SK-N-SH treated with all-trans-retinoic acid at 6 μM for 48 hours (cell line): ENCODE measurements around the gene SMTNL2.

Experiments
- ARNTL ChIP-seq: fragments of 450-650 bp; formaldehyde crosslinking; IDR thresholded peaks from 2 replicates; pipeline ENCODE4 v1.5.0; 2020; ENCODE audit warnings: low read depth, mild to moderate bottlenecking, moderate library complexity, borderline replicate concordance
- BACH2 ChIP-seq: fragments of 250-450 bp; sonication (Bioruptor Pico); IDR thresholded peaks from 2 replicates; pipeline ENCODE4 v1.9.0; 2021; ENCODE audit warnings: mild to moderate bottlenecking, borderline replicate concordance
- ISL1 ChIP-seq: fragments of 250-450 bp; sonication (Bioruptor Pico); IDR thresholded peaks from 2 replicates; pipeline ENCODE4 v2.1.2; 2022; ENCODE audit warnings: mild to moderate bottlenecking, moderate library complexity
- PPARA ChIP-seq: fragments of 250-450 bp; sonication (Bioruptor Pico); IDR thresholded peaks from 2 replicates; pipeline ENCODE4 v1.5.0; 2020; ENCODE audit warnings: mild to moderate bottlenecking, borderline replicate concordance
- RARB ChIP-seq: fragments of 250-450 bp; sonication (Bioruptor Pico); IDR thresholded peaks from 2 replicates; pipeline ENCODE4 v1.8.0; 2021; ENCODE audit warnings: mild to moderate bottlenecking, moderate library complexity
- SNAI2 ChIP-seq: fragments of 250-450 bp; sonication (Bioruptor Pico); IDR thresholded peaks from 2 replicates; pipeline ENCODE4 v1.5.0; 2020; ENCODE audit warnings: mild to moderate bottlenecking, moderate library complexity
- TOX ChIP-seq: fragments of 250-450 bp; sonication (Bioruptor Pico); IDR thresholded peaks from 2 replicates; pipeline ENCODE4 v1.8.0; 2021; ENCODE audit warnings: mild to moderate bottlenecking, moderate library complexity, borderline replicate concordance
- ZC3H10 ChIP-seq: fragments of 250-450 bp; sonication (Bioruptor Pico); IDR thresholded peaks from 2 replicates; pipeline ENCODE4 v1.5.1; 2021; ENCODE audit warnings: mild to moderate bottlenecking, moderate library complexity
- ZFP3 ChIP-seq: fragments of 250-450 bp; sonication (Bioruptor Pico); IDR thresholded peaks from 2 replicates; pipeline ENCODE4 v1.5.0; 2020; ENCODE audit warnings: mild to moderate bottlenecking, moderate library complexity
- TF ChIP-seq, protein P1 (sequence below): fragments of 250-450 bp; sonication (Bioruptor Pico); IDR thresholded peaks from 2 replicates; pipeline ENCODE4 v1.8.0; 2020; ENCODE audit warnings: mild to moderate bottlenecking, moderate library complexity, borderline replicate concordance
- TF ChIP-seq, protein P2 (sequence below): fragments of 250-450 bp; sonication (Bioruptor Pico); IDR thresholded peaks from 2 replicates; pipeline ENCODE4 v1.5.1; 2020; ENCODE audit warnings: low read depth, mild to moderate bottlenecking, moderate library complexity

DNA sequence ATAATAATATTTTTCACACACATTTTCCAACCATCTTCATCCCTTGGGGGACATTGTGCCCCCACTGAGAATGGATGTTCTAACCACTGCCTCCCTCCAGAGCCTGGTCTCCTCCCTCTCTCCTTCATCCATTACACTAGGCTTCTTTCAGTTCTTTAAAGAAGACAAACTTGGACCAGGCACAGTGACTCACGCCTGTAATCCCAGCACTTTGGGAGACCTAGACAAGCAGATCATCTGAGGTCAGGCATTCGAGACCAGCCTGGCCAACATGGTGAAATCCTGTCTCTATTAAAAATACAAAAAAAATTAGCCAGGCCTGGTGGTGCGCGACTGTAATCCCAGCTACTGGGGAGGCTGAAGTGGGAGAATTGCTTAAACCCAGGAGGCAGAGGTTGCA lies 50.6 kb downstream of the SMTNL2 start:
- TF ChIP-seq BACH2 (no peak), ZFP3 (no peak), RARB (CRISPR knock-in tag) (no peak), PPARA (CRISPR knock-in tag) (no peak), TOX (CRISPR knock-in tag) (no peak), ARNTL (CRISPR knock-in tag) (no peak), ISL1 (CRISPR knock-in tag) (no peak), SNAI2 (CRISPR knock-in tag) (no peak), ZC3H10 (CRISPR knock-in tag) (no peak)
- TF ChIP-seq, protein P1, sequence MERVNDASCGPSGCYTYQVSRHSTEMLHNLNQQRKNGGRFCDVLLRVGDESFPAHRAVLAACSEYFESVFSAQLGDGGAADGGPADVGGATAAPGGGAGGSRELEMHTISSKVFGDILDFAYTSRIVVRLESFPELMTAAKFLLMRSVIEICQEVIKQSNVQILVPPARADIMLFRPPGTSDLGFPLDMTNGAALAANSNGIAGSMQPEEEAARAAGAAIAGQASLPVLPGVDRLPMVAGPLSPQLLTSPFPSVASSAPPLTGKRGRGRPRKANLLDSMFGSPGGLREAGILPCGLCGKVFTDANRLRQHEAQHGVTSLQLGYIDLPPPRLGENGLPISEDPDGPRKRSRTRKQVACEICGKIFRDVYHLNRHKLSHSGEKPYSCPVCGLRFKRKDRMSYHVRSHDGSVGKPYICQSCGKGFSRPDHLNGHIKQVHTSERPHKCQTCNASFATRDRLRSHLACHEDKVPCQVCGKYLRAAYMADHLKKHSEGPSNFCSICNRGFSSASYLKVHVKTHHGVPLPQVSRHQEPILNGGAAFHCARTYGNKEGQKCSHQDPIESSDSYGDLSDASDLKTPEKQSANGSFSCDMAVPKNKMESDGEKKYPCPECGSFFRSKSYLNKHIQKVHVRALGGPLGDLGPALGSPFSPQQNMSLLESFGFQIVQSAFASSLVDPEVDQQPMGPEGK (CRISPR knock-in tag) = no peak
- TF ChIP-seq, protein P2, sequence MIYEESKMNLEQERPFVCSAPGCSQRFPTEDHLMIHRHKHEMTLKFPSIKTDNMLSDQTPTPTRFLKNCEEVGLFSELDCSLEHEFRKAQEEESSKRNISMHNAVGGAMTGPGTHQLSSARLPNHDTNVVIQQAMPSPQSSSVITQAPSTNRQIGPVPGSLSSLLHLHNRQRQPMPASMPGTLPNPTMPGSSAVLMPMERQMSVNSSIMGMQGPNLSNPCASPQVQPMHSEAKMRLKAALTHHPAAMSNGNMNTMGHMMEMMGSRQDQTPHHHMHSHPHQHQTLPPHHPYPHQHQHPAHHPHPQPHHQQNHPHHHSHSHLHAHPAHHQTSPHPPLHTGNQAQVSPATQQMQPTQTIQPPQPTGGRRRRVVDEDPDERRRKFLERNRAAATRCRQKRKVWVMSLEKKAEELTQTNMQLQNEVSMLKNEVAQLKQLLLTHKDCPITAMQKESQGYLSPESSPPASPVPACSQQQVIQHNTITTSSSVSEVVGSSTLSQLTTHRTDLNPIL (CRISPR knock-in tag) = no peak
